OCI-LY7 (cell line): ENCODE measurements around the gene OAS3. TPM values are rescaled to one million over a fixed set of nuclear protein-coding genes. Genes with fewer than 3 reads are reported as not detected.
A peak's percentile ranks its signal among the peaks of the same experiment; 100 is the strongest.

Source experiments
- BruUV-seq: library from RNA; stranded (reverse); fragments of 400-500 nt; replicated peaks from 2 replicates; lab custom pipeline; 2021; lab: Mats Ljungman, UMichigan
- CTCF ChIA-PET: fragments of 300-600 bp; sonication (Branson Sonifier 250); formaldehyde crosslinking; loops from one replicate; lab custom pipeline; 2022; ENCODE audit warnings: antibody characterized with exemption; ENCODE audit not compliant: unreplicated experiment; lab: Charles Lee
- POLR2A ChIA-PET: fragments of 300-600 bp; sonication (Branson Sonifier 250); formaldehyde crosslinking; loops from one replicate; lab custom pipeline; 2022; ENCODE audit warnings: antibody characterized with exemption; lab: Charles Lee
- DNase-seq: peaks from one replicate; pipeline ENCODE4 v3.0.0-alpha.2; 2015; ENCODE audit warnings: low spot score
- H2AFZ ChIP-seq: fragments of 200-600 bp; sonication (generic), shearing (Covaris generic); 2 replicates; pipeline ENCODE4 v1.6.1; 2014; ENCODE audit warnings: mild to moderate bottlenecking, antibody characterized with exemption, low read length, moderate library complexity
- H3K27ac ChIP-seq: fragments of 200-600 bp; sonication (generic); 2 replicates; pipeline ENCODE4 v1.5.1; 2014; ENCODE audit warnings: mixed run types, low read depth, mild to moderate bottlenecking, moderate library complexity, low read length, inconsistent platforms; ENCODE audit not compliant: poor library complexity, severe bottlenecking
- H3K36me3 ChIP-seq: fragments of 200-600 bp; sonication (generic); 2 replicates; pipeline ENCODE4 v1.6.1; 2014; ENCODE audit warnings: mild to moderate bottlenecking, antibody characterized with exemption, low read length, moderate library complexity, mixed read lengths; ENCODE audit not compliant: insufficient read depth
- H3K4me1 ChIP-seq: fragments of 200-600 bp; sonication (generic); 2 replicates; pipeline ENCODE4 v1.5.1; 2014; ENCODE audit warnings: mild to moderate bottlenecking, low read length; ENCODE audit not compliant: insufficient read depth, poor library complexity, severe bottlenecking
- H3K4me2 ChIP-seq: fragments of 200-600 bp; sonication (generic); 2 replicates; pipeline ENCODE4 v1.6.1; 2014; ENCODE audit warnings: mild to moderate bottlenecking, low read length
- H3K4me3 ChIP-seq: fragments of 200-600 bp; sonication (generic); 2 replicates; pipeline ENCODE4 v1.5.1; 2014; ENCODE audit warnings: mild to moderate bottlenecking, low read depth, low read length; ENCODE audit not compliant: poor library complexity, severe bottlenecking
- H3K79me2 ChIP-seq: fragments of 200-600 bp; sonication (generic); 2 replicates; pipeline ENCODE4 v1.6.1; 2016; ENCODE audit warnings: low read depth, mild to moderate bottlenecking, low read length, moderate library complexity, mixed read lengths; ENCODE audit not compliant: insufficient read depth
- H3K9me2 ChIP-seq: fragments of 200-600 bp; sonication (generic); 2 replicates; pipeline ENCODE4 v1.6.1; 2016; ENCODE audit warnings: mild to moderate bottlenecking, low read length, mixed read lengths; ENCODE audit not compliant: insufficient read depth
- H3K9me3 ChIP-seq: fragments of 200-600 bp; sonication (generic); 2 replicates; pipeline ENCODE4 v1.6.1; 2014; ENCODE audit warnings: mild to moderate bottlenecking, mixed run types, low read length, mixed read lengths
- H4K20me1 ChIP-seq: fragments of 200-600 bp; sonication (generic); 2 replicates; pipeline ENCODE4 v1.6.1; 2014; ENCODE audit warnings: mild to moderate bottlenecking, antibody characterized with exemption, low read length, moderate library complexity, mixed read lengths; ENCODE audit not compliant: insufficient read depth
- CTCF ChIP-seq: fragments of 200-600 bp; sonication (generic); conservative IDR thresholded peaks from 2 replicates; pipeline ENCODE4 v1.5.1; 2014; ENCODE audit warnings: mild to moderate bottlenecking, antibody characterized with exemption, low read length, moderate library complexity, mixed read lengths
- EZH2phosphoT487 ChIP-seq: fragments of 200-600 bp; sonication (generic); IDR thresholded peaks from 2 replicates; pipeline ENCODE4 v1.6.1; 2018; ENCODE audit warnings: low read depth, borderline replicate concordance, mild to moderate bottlenecking, mixed run types, antibody characterized with exemption, low read length, moderate library complexity, mixed read lengths
- intact Hi-C: fragments of 100-400 bp; cut with micrococcal nuclease; formaldehyde crosslinking; loops from one replicate; pipeline ENCODE4 v1.10.0; 2022; ENCODE audit not compliant: unreplicated experiment
- total RNA-seq, 2 experiments: library from RNA; depleted of rRNA in 1 of 2; stranded (reverse); fragments of >200 nt in 1 of 2; shearing (Covaris generic) in 1 of 2; gene quantifications; 2 replicates each; pipeline ENCODE4 v1.2.3, GENCODE V29; 2014 to 2022

OAS3 gene
- total RNA-seq, 2 experiments from 2014 or later: 0.79 to 9.2 TPM

- BruUV-seq: no TSS peak
- intact Hi-C loops: loop anchor here (2.0 kb wide), 1 partner anchor 32 kb away; the partner anchor contains the start of gene OAS1
- no peak for TF ChIP-seq CTCF
- ChIA-PET POLR2A (no interaction called here), CTCF (no interaction called here)
- no peaks in the 10 kb centered on the region for H3K9me2 ChIP-seq
- H3K4me1 ChIP-seq: peaks cover 31% of the 10 kb centered on the region
- peak; percentile 11 for DNase-seq
- H2AFZ ChIP-seq: peak overlapping the region; percentile 91
- H3K79me2 ChIP-seq: no peaks in the 10 kb centered on the region
- peak overlapping the region; percentile 89 for H3K4me2 ChIP-seq
- peak overlapping the region; percentile 71 for H3K4me3 ChIP-seq
- H4K20me1 ChIP-seq: no peaks in the 10 kb centered on the region
- no peaks in the 10 kb centered on the region for H3K9me3 ChIP-seq
- no peaks in the 10 kb centered on the region for H3K36me3 ChIP-seq
- H3K27ac ChIP-seq: no peak overlapping the region
These were observed 477 bp downstream of the OAS3 start for GRCh38 chr12:112938751-112939150.

- TF ChIP-seq EZH2phosphoT487 (no peak), CTCF (0 out of 2 replicates have a peak, but pooled peaks have one; percentile 20)
- DNase-seq: peak; percentile 77
- no peaks in the 10 kb centered on the region for H4K20me1 ChIP-seq
- H2AFZ ChIP-seq: peak overlapping the region; percentile 92
- H3K27ac ChIP-seq: peak overlapping the region; percentile 66
- no TSS peak for BruUV-seq
- ChIA-PET POLR2A (interaction anchor here (0.7 to 1.8 kb wide), 4 partner anchors 9 to 39 kb away, joined by 3 to 10 read pairs (median 4); partner anchors contain the start of genes OAS1 and OAS2), CTCF (interaction anchor here (0.6 to 0.9 kb wide), 2 partner anchors 9 to 40 kb away, joined by 3 to 5 read pairs; no protein-coding TSS in a partner anchor)
- H3K9me3 ChIP-seq: no peaks in the 10 kb centered on the region
- intact Hi-C loops: loop anchor here (2.0 kb wide), 2 partner anchors 33 to 39 kb away; partner anchors contain the start of genes OAS1 and OAS2
- no peaks in the 10 kb centered on the region for H3K36me3 ChIP-seq
- H3K4me1 ChIP-seq: peaks cover 31% of the 10 kb centered on the region
- H3K4me3 ChIP-seq: peak overlapping the region; percentile 71
- H3K79me2 ChIP-seq: no peaks in the 10 kb centered on the region
- H3K9me2 ChIP-seq: no peaks in the 10 kb centered on the region
- H3K4me2 ChIP-seq: peak overlapping the region; percentile 89
These were observed 1.6 kb downstream of the OAS3 start for GRCh38 chr12:112939761-112940381.
